ENCODE data around the gene STUM. TPM values are rescaled to one million over a fixed set of nuclear protein-coding genes. Genes with fewer than 3 reads are reported as not detected.

Gene STUM
- total and polyA plus RNA-seq, 2 donors (not counting 1 experiment from before 2014, with no cell fraction given): 0.01 TPM; not detected in 1

- H3K27ac ChIP-seq (ENCODE audit: insufficient read depth, low read length): peak overlapping the region; percentile 68
- peak overlapping the region; percentile 57 for H3K9ac ChIP-seq (ENCODE audit: insufficient read depth, low read length)
Measured at GRCh38 chr1:226602186-226603021, 53.8 kb downstream of the STUM start.

GRCh38 chr1:226603022-226603857 lies 54.7 kb downstream of the STUM start:
- peak overlapping the region; percentile 24 to 41 (median 30) for H3K4me3 ChIP-seq (replicated peaks in 1 of 4; ENCODE audit: control extremely low read depth in 1 of 4, insufficient read depth in 1 of 4, low read depth in 3 of 4, low read length in 4 of 4)
- no peaks in the 10 kb centered on the region for H3K79me2 ChIP-seq (ENCODE audit: control insufficient read depth, insufficient read depth, low read length)
- peaks cover 13% of the 10 kb centered on the region for H3K27me3 ChIP-seq (ENCODE audit: control insufficient read depth, insufficient read depth, low read length)
- H3K27ac ChIP-seq (ENCODE audit: insufficient read depth, low read length): peak overlapping the region; percentile 68
- TF ChIP-seq EZH2 (IDR thresholded peaks at IDR 0.05; ENCODE audit: low read length, missing control alignments): no peak
- no peak for TF ChIP-seq CTCF (conservative IDR thresholded peaks at IDR 0.05 in 1 of 2, IDR thresholded peaks at IDR 0.05 in 1 of 2; ENCODE audit: low read depth in 1 of 2, low read length in 2 of 2)
- peak overlapping the region; percentile 85 for H3K4me2 ChIP-seq (ENCODE audit: extremely low read depth, insufficient read depth, low read length)
- no peaks in the 10 kb centered on the region for H3K9me3 ChIP-seq (ENCODE audit: control insufficient read depth, insufficient read depth, low read depth, low read length)
- peak overlapping the region; percentile 38 for H3K9ac ChIP-seq (ENCODE audit: insufficient read depth, low read length)
- DNase-seq (ENCODE audit: low read depth in 2 of 2): peak; percentile 10 to 72
- peak overlapping the region; percentile 44 for H2AFZ ChIP-seq (ENCODE audit: low read length)
- peaks cover 13% of the 10 kb centered on the region for H3K4me1 ChIP-seq (ENCODE audit: control insufficient read depth, extremely low read depth, insufficient read depth, low read length)
- no peaks in the 10 kb centered on the region for H3K36me3 ChIP-seq (ENCODE audit: control insufficient read depth, insufficient read depth, low read length)
- H4K20me1 ChIP-seq (ENCODE audit: control insufficient read depth, extremely low read depth, insufficient read depth, low read length): no peaks in the 10 kb centered on the region

More at GRCh38 chr1:226602186-226603021, 53.8 kb downstream of the STUM start:
- no peak overlapping the region for H2AFZ ChIP-seq (ENCODE audit: low read length)
- TF ChIP-seq EZH2 (IDR thresholded peaks at IDR 0.05; ENCODE audit: low read length, missing control alignments): no peak
- TF ChIP-seq CTCF (conservative IDR thresholded peaks at IDR 0.05 in 1 of 2, IDR thresholded peaks at IDR 0.05 in 1 of 2; ENCODE audit: low read depth in 1 of 2, low read length in 2 of 2): no peak
- H3K27me3 ChIP-seq (ENCODE audit: control insufficient read depth, insufficient read depth, low read length): peaks cover 13% of the 10 kb centered on the region
- H3K79me2 ChIP-seq (ENCODE audit: control insufficient read depth, insufficient read depth, low read length): no peaks in the 10 kb centered on the region
- H3K4me1 ChIP-seq (ENCODE audit: control insufficient read depth, extremely low read depth, insufficient read depth, low read length): peaks cover 13% of the 10 kb centered on the region
- H3K4me3 ChIP-seq (replicated peaks in 1 of 4; ENCODE audit: control extremely low read depth in 1 of 4, insufficient read depth in 1 of 4, low read depth in 3 of 4, low read length in 4 of 4): peak overlapping the region; percentile 24 to 41 (median 30)
- no peaks in the 10 kb centered on the region for H4K20me1 ChIP-seq (ENCODE audit: control insufficient read depth, extremely low read depth, insufficient read depth, low read length)
- peak; percentile 37 to 95 for DNase-seq (ENCODE audit: low read depth in 2 of 2)
- no peaks in the 10 kb centered on the region for H3K9me3 ChIP-seq (ENCODE audit: control insufficient read depth, insufficient read depth, low read depth, low read length)
- no peaks in the 10 kb centered on the region for H3K36me3 ChIP-seq (ENCODE audit: control insufficient read depth, insufficient read depth, low read length)
- peak overlapping the region; percentile 85 for H3K4me2 ChIP-seq (ENCODE audit: extremely low read depth, insufficient read depth, low read length)

Data from fibroblast of lung (primary cell).